Hepatocyte (in vitro differentiated cells): ENCODE measurements around the gene LRMDA. TPM values are rescaled to one million over a fixed set of nuclear protein-coding genes. Genes with fewer than 3 reads are reported as not detected.

ENCODE experiments used
- DNase-seq: peaks from one replicate; pipeline ENCODE4 v3.0.0-alpha.2; 2016; ENCODE audit warnings: low spot score
- H2AFZ ChIP-seq: fragments of 200-600 bp; sonication (generic); 2 replicates; pipeline ENCODE4 v1.6.0; 2016; ENCODE audit warnings: antibody characterized with exemption, mild to moderate bottlenecking
- H3K27ac ChIP-seq: fragments of 200-600 bp; sonication (generic); 2 replicates; pipeline ENCODE4 v1.5.1; 2016; ENCODE audit warnings: mild to moderate bottlenecking
- H3K27me3 ChIP-seq: fragments of 200-600 bp; sonication (generic); 2 replicates; pipeline ENCODE4 v1.6.1; 2016
- H3K36me3 ChIP-seq: fragments of 200-600 bp; sonication (generic); replicated peaks from 2 replicates; pipeline ENCODE4 v1.5.1; 2016; ENCODE audit warnings: low read depth; ENCODE audit not compliant: insufficient read depth
- H3K4me1 ChIP-seq: fragments of 200-600 bp; sonication (generic); 2 replicates; pipeline ENCODE4 v1.5.1; 2016; ENCODE audit warnings: mild to moderate bottlenecking, moderate library complexity; ENCODE audit not compliant: insufficient read depth
- H3K4me2 ChIP-seq: fragments of 200-600 bp; sonication (generic); 2 replicates; pipeline ENCODE4 v1.6.0; 2016
- H3K4me3 ChIP-seq: fragments of 200-600 bp; sonication (generic); 2 replicates; pipeline ENCODE4 v1.5.1; 2016; ENCODE audit warnings: mild to moderate bottlenecking
- H3K79me2 ChIP-seq: fragments of 200-600 bp; sonication (generic); 2 replicates; pipeline ENCODE4 v1.6.0; 2017; ENCODE audit warnings: mild to moderate bottlenecking
- H3K9me2 ChIP-seq: fragments of 200-600 bp; sonication (generic); replicated peaks from 2 replicates; pipeline ENCODE4 v1.6.0; 2017; ENCODE audit warnings: mild to moderate bottlenecking; ENCODE audit not compliant: insufficient read depth
- H3K9me3 ChIP-seq: fragments of 200-600 bp; sonication (generic); 2 replicates; pipeline ENCODE4 v1.5.1; 2016; ENCODE audit warnings: low read depth, mild to moderate bottlenecking
- H4K20me1 ChIP-seq: fragments of 200-600 bp; sonication (generic); 2 replicates; pipeline ENCODE4 v1.6.0; 2016; ENCODE audit warnings: mild to moderate bottlenecking; ENCODE audit not compliant: insufficient read depth, poor library complexity, severe bottlenecking
- CTCF ChIP-seq: fragments of 200-600 bp; sonication (generic); IDR thresholded peaks from 2 replicates; pipeline ENCODE4 v1.5.1; 2016; ENCODE audit warnings: antibody characterized with exemption, mild to moderate bottlenecking; ENCODE audit not compliant: poor library complexity
- EZH2 ChIP-seq: fragments of 200-600 bp; sonication (generic); IDR thresholded peaks from 2 replicates; pipeline ENCODE4 v1.6.1; 2016; ENCODE audit warnings: antibody characterized with exemption, mild to moderate bottlenecking, borderline replicate concordance
- EZH2phosphoT487 ChIP-seq: fragments of 200-600 bp; sonication (generic); IDR thresholded peaks from one replicate; pipeline ENCODE4 v1.6.1; 2018; ENCODE audit warnings: antibody characterized with exemption, mild to moderate bottlenecking, low read depth, moderate library complexity; ENCODE audit not compliant: unreplicated experiment, severe bottlenecking
- WGBS: methylation state at CpG from one replicate; pipeline ENCODE4 v1.1.6; 2016; ENCODE audit warnings: low lambda C conversion rate; ENCODE audit errors: missing lambda C conversion rate; 5-methylcytosine and 5-hydroxymethylcytosine counted together
- polyA plus RNA-seq: library from polyadenylated mRNA; unstranded; fragments of >200 nt; fragmentation: Nextera tagmentation; extraction: Ambion mirVana; gene quantifications from 2 replicates; pipeline ENCODE4 v1.2.1, GENCODE V29; 2016
- total RNA-seq: library from RNA; depleted of rRNA; stranded (reverse); fragments of >200 nt; gene quantifications from 2 replicates; pipeline ENCODE4 v1.2.3, GENCODE V29; 2014

Gene LRMDA
- total and polyA plus RNA-seq, 2 experiments from 2014 or later: 5.6 to 15.7 TPM

GRCh38 chr10:76068856-76069255, 637.4 kb downstream of the LRMDA start:
- 90% methylated on average over 3 of the region's 3 CpGs for WGBS
- Histone ChIP-seq H3K27me3 (no peaks in the 10 kb centered on the region), H3K4me1 (peaks cover 6% of the 10 kb centered on the region), H3K4me2 (no peak overlapping the region), H2AFZ (no peak overlapping the region), H3K79me2 (no peaks in the 10 kb centered on the region), H3K36me3 (no peaks in the 10 kb centered on the region), H3K9me3 (no peaks in the 10 kb centered on the region), H3K4me3 (no peak overlapping the region), H3K27ac (no peak overlapping the region), H4K20me1 (no peaks in the 10 kb centered on the region), H3K9me2 (no peaks in the 10 kb centered on the region)
- no peak for DNase-seq
- TF ChIP-seq EZH2: no peak
- no peak for TF ChIP-seq EZH2phosphoT487
- no peak for TF ChIP-seq CTCF

- no peaks in the 10 kb centered on the region for H3K9me3 ChIP-seq
- no peak overlapping the region for H3K4me2 ChIP-seq
- no peaks in the 10 kb centered on the region for H3K36me3 ChIP-seq
- TF ChIP-seq EZH2: no peak
- no peak for TF ChIP-seq EZH2phosphoT487
- TF ChIP-seq CTCF: no peak
- H3K9me2 ChIP-seq: no peaks in the 10 kb centered on the region
- H3K4me3 ChIP-seq: no peak overlapping the region
- no peaks in the 10 kb centered on the region for H4K20me1 ChIP-seq
- no peaks in the 10 kb centered on the region for H3K79me2 ChIP-seq
- H3K27ac ChIP-seq: peak overlapping the region; percentile 25
- no peak overlapping the region for H2AFZ ChIP-seq
- H3K4me1 ChIP-seq: peaks cover 7% of the 10 kb centered on the region
- no peak for DNase-seq
- 85% methylated on average over 5 of the region's 5 CpGs for WGBS
- H3K27me3 ChIP-seq: no peaks in the 10 kb centered on the region
Measured at GRCh38 chr10:76070916-76071315, 639.5 kb downstream of the LRMDA start.

- Histone ChIP-seq H3K4me2 (no peak overlapping the region), H4K20me1 (no peaks in the 10 kb centered on the region), H3K4me1 (peaks cover 7% of the 10 kb centered on the region), H3K4me3 (no peak overlapping the region), H2AFZ (no peak overlapping the region), H3K79me2 (no peaks in the 10 kb centered on the region), H3K27me3 (no peaks in the 10 kb centered on the region), H3K9me3 (no peaks in the 10 kb centered on the region), H3K27ac (peak overlapping the region; percentile 25), H3K9me2 (no peaks in the 10 kb centered on the region), H3K36me3 (no peaks in the 10 kb centered on the region)
- DNase-seq: no peak
- TF ChIP-seq EZH2 (no peak), EZH2phosphoT487 (no peak), CTCF (no peak)
- WGBS: 49% methylated on average over 5 of the region's 5 CpGs
Measured at GRCh38 chr10:76071653-76072365, 640.4 kb downstream of the LRMDA start.

- Histone ChIP-seq H3K4me1 (peaks cover 7% of the 10 kb centered on the region), H4K20me1 (no peaks in the 10 kb centered on the region), H3K79me2 (no peaks in the 10 kb centered on the region), H3K9me2 (no peaks in the 10 kb centered on the region), H3K4me2 (no peak overlapping the region), H3K9me3 (no peaks in the 10 kb centered on the region), H3K27me3 (no peaks in the 10 kb centered on the region), H3K36me3 (no peaks in the 10 kb centered on the region), H3K27ac (no peak overlapping the region), H3K4me3 (no peak overlapping the region), H2AFZ (no peak overlapping the region)
- TF ChIP-seq CTCF (no peak), EZH2 (no peak), EZH2phosphoT487 (no peak)
- no peak for DNase-seq
Measured at GRCh38 chr10:76072384-76072783, 641.0 kb downstream of the LRMDA start.
